GM23338 (cell line): ENCODE data around the gene ADGRB2.

ENCODE experiments used
- CTCF ChIP-seq, 2 experiments: fragments of 200-600 bp in 1 of 2; sonication (generic) in 1 of 2; conservative IDR thresholded peaks; 2 replicates each; pipeline versions ENCODE4 v1.5.1 to v1.6.1; 2016 to 2017; ENCODE audit warnings: antibody characterized with exemption in 2 of 2, low read depth in 2 of 2, mild to moderate bottlenecking in 2 of 2, moderate library complexity in 1 of 2
- EZH2 ChIP-seq: fragments of 200-600 bp; sonication (generic); IDR thresholded peaks from one replicate; pipeline ENCODE4 v1.8.0; 2017; ENCODE audit warnings: antibody characterized with exemption, mild to moderate bottlenecking, low read depth; ENCODE audit not compliant: unreplicated experiment
- EZH2phosphoT487 ChIP-seq: fragments of 200-600 bp; sonication (generic); IDR thresholded peaks from one replicate; pipeline ENCODE4 v1.8.1; 2018; ENCODE audit warnings: antibody characterized with exemption; ENCODE audit not compliant: unreplicated experiment
- POLR2AphosphoS5 ChIP-seq: IDR thresholded peaks from 2 replicates; pipeline ENCODE4 v1.6.1; 2016; ENCODE audit warnings: antibody characterized with exemption, low read depth
- REST ChIP-seq: IDR thresholded peaks from one replicate; pipeline ENCODE4 v1.6.1; 2018; ENCODE audit warnings: antibody characterized with exemption; ENCODE audit not compliant: unreplicated experiment
- ZNF114 ChIP-seq: fragments of 250-450 bp; sonication (Bioruptor Pico); IDR thresholded peaks from 2 replicates; pipeline ENCODE4 v1.5.0; 2020; ENCODE audit warnings: mild to moderate bottlenecking, moderate library complexity

- TF ChIP-seq CTCF (conservative IDR thresholded peaks at IDR 0.05; ENCODE audit: low read depth in 2 of 2) = no peak
- no peak for TF ChIP-seq REST
- no peak for TF ChIP-seq EZH2
- TF ChIP-seq EZH2phosphoT487 = no peak
- TF ChIP-seq ZNF114 (CRISPR knock-in tag) = no peak
- no peak for TF ChIP-seq POLR2AphosphoS5
Measured at GRCh38 chr1:31791131-31791858, 27.2 kb upstream of the ADGRB2 start.
